A549 (cell line): Measurements from ENCODE around the gene CC2D1B.

Source experiments
- CEBPB ChIP-seq, 2 experiments: fragments of >200 bp in 1 of 2; sonication (Bioruptor Twin) in 1 of 2; formaldehyde crosslinking in 1 of 2; IDR thresholded peaks; 2 replicates each; pipeline ENCODE4 v1.6.1; 2012 to 2016
- POLR2A ChIP-seq: IDR thresholded peaks from 2 replicates; pipeline ENCODE4 v1.6.1; 2012; ENCODE audit warnings: mild to moderate bottlenecking, low read length
- RARB ChIP-seq: fragments of 250-450 bp; sonication (Bioruptor Pico); IDR thresholded peaks from 2 replicates; pipeline ENCODE4 v1.8.0; 2021; ENCODE audit warnings: mild to moderate bottlenecking, moderate library complexity

DNA sequence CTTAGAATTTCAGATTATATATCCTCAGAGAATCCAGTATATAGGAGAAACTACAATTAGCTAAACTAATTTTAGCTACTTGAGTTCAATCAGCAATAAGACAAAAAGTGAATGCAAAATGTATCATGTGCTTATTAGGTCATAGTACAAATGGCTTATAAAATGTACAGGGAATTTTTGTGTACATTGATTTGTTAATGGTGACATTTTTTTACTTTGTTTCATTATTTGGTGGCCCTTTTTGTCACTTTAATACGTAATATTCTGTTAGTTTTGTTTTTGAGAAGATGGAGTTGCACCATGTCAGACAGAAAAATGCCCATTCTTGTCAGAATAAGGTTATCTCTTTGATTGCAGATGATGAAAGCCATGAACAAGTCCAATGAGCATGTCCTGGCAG lies 33.6 kb downstream of the CC2D1B start:
- TF ChIP-seq POLR2A (no peak), CEBPB (IDR thresholded peaks at IDR 0.05) (no peak), RARB (CRISPR knock-in tag) (no peak)
